Activated CD8-positive, alpha-beta memory T cell treated with anti-CD3 and anti-CD28 coated beads for 36 hours (primary cell): Measurements from ENCODE around the gene DOCK6. TPM values are rescaled to one million over a fixed set of nuclear protein-coding genes. Genes with fewer than 3 reads are reported as not detected.
"Not testable (repeated sequence)": the region's sequence is repeated elsewhere in the genome, so short reads cannot be mapped to it uniquely, and the experiment has no call there.

Experiments used
- CTCF ChIA-PET: fragments of 350-600 bp; sonication (Branson Sonifier 250); formaldehyde crosslinking; loops from one replicate; lab custom pipeline; 2021; ENCODE audit warnings: antibody characterized with exemption; lab: Charles Lee
- POLR2A ChIA-PET: fragments of 350-600 bp; sonication (Branson Sonifier 250); formaldehyde crosslinking; loops from one replicate; lab custom pipeline; 2021; ENCODE audit warnings: antibody characterized with exemption; lab: Charles Lee
- total RNA-seq, 2 experiments: library from RNA; stranded (reverse); gene quantifications; one replicate each; pipeline ENCODE4 v1.2.3, GENCODE V29; 2021

DOCK6 gene
- total RNA-seq, 2 experiments from 2014 or later: 2.2 to 3.0 TPM

DNA sequence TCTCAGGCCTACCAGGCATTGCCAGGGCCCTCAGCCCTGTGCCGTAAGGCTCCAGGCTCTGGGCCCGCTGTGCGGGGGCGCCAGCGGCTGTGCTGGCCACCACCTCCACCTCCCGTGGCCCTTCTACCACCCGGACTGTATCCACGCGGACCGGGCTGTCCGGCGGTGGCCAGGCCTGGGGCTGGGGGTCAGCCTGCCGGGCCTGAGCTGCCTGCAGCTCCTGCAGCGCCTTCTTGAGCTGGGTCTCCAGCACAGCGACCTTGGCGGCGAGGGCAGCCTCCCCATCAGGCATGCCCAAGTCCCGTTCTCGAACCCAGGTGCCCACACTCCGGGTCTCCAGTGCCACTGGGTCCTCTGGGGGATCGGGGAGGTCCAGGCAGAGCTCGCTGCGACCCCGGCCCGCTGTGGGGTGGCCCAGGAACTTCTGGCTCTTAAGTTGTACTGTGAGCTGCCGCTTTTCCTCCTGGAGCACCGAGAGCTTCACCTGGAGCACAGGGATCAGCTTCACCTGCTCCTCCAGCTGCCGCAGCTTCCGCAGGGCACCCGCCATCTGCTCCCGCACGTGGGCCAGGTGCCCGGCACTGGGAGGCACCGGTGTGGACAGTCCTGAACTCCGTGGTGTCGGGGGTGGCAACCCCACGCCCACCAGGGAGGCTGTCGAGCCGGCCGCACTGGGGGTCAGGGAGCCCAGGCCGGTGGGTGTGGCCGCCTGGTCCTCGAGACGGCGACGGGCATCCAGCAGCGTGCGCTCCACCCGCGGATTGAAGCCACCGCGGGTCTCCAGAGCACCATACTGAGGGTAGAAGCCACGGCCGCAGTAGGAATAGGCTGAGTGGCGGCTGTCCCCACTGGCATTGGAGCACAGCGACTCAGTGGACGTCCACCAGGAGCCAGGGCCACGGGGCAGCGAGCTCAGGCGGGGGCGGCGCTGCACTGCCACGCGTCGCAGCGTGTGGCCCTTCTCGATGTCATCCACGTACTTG, 69.1 kb downstream of the DOCK6 start:
- ChIA-PET POLR2A (no interaction called here), CTCF (interaction anchor here (0.7 kb wide), 1 partner anchor 57 kb away, joined by 3 read pairs; no protein-coding TSS in a partner anchor)

DNA sequence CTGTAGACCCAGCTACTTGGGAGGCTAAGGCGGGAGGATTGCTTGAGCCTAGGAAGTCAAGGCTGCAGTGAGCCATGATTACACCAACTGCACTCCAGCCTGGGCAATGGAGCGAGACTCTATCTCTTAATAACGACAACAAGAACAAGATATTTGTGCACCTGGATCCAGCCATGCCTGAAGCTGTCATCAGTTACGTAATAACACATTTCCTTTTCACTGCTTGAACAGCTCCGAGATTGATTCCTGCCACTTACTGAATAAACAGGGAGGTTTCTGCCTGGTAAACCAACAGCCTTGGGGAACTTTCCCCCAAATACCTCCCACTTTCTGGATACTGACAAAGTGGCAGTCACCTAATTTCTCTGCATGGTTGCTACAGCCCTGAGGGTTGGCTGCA, 70.4 kb downstream of the DOCK6 start:
- ChIA-PET POLR2A (no interaction called here), CTCF (interaction anchor here (0.9 to 1.4 kb wide), 2 partner anchors 10 to 290 kb away, joined by 3 read pairs; no protein-coding TSS in a partner anchor)

DNA sequence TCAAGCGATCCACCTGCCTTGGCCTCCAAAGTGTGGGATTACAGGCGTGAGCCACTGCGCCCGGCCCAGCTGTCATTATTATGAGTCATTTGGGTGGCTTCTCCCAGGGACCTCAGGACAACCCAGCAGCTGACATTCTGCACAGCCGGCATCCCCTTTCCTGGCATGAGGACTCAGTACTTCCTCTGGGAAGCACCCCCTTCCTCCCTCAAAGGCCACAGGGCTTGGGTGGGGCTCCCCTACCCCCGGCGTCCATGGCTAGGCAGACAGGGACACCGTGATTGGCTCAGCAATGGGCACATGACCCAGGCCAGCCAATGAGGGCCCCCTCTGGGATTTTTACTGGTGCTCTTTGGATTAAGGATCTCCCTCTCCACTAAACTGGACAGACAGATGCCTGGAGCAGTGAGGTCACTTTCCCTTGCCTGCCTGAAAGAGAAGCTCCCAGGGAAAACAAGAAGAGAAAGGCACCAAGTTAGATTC, 71.0 kb downstream of the DOCK6 start:
- ChIA-PET POLR2A (interaction anchor here (0.6 kb wide), 1 partner anchor 16 kb away, joined by 6 read pairs; no protein-coding TSS in a partner anchor), CTCF (interaction anchor here (0.9 to 1.4 kb wide), 2 partner anchors 11 to 291 kb away, joined by 3 read pairs; no protein-coding TSS in a partner anchor)

DNA sequence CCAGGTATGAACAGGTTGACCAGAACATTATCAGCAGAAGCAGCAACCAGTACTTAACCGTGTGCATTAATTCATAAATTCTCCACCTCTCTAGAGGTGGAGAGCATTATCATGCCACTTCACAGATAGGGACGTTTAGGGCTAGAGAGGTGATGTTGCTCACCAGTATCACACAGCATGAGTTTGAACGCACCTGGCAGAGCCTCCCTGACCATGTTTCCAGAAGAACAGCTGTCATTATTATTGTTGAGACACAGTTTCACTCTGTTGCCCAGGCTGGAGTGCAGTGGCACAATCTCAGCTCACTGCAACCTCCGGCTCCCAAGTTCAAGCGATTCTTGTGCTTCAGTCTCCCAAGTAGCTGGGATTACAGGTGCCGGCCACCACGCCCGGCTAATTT, 71.8 kb downstream of the DOCK6 start:
- ChIA-PET POLR2A (interaction anchor here (0.6 kb wide), 1 partner anchor 17 kb away, joined by 6 read pairs; no protein-coding TSS in a partner anchor), CTCF (interaction anchor here (1.0 to 1.4 kb wide), 2 partner anchors 13 to 292 kb away, joined by 3 read pairs; no protein-coding TSS in a partner anchor)

DNA sequence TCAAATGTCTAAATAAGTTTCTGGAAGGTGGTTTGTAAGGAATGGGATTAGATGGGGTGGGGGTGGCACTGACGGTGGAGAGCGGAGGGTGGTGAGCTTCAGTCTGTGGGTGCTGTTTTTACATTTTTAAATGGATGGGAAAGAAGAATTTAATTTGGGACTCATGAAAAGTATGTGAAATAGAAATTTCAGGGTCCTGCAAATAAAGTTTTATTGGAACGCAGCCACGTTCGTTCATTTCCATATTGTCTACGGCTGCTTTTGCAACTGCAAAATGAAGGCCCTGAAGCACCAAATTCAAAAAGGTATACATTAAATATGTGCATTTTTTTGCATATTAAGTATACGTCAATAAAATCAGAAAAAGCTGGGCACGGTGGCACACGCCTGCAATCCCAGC, 74.9 kb downstream of the DOCK6 start:
- ChIA-PET CTCF (interaction anchor here (0.6 kb wide), 1 partner anchor 26 kb away, joined by 3 read pairs; no protein-coding TSS in a partner anchor), POLR2A (no interaction called here)

DNA sequence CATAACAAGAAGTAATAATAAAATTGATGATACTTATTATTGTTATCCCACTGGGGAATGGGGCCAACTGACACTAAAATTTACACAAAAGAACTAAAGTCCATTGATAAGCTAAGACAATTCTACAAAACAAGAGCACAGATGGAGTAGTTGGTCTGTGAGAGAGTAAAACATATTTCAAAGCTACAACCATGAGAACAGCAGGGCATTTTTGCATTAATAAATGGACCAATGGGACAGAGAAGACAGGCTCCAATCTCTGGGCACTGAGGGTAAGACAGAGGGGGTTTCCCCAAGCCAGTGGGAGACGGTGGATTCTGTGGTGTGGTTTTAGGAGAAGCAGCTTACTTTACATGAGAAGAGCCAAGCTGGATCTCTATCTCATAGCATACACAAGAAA, 79.3 kb downstream of the DOCK6 start:
- CTCF ChIA-PET: no interaction called here
- POLR2A ChIA-PET: no interaction called here

DNA sequence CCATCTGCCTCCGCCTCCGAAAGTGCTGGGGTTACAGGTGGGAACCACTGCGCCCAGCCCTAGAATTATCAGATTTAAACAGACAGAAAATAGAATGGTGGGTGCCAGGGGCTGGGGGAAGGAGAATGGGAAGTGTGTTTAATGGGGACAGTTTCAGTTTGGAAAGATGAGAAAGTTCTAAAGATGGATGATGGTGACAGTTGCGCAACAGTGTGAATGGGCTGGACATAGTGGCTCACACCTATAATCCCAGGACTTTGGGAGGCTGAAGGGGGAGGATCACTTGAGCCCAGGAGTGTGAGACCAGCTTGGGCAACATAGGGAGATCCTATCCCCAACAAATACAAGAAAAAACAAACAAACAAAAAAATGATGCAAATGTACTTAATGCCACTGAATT, 80.8 kb downstream of the DOCK6 start:
- CTCF ChIA-PET: no interaction called here
- POLR2A ChIA-PET: no interaction called here

DNA sequence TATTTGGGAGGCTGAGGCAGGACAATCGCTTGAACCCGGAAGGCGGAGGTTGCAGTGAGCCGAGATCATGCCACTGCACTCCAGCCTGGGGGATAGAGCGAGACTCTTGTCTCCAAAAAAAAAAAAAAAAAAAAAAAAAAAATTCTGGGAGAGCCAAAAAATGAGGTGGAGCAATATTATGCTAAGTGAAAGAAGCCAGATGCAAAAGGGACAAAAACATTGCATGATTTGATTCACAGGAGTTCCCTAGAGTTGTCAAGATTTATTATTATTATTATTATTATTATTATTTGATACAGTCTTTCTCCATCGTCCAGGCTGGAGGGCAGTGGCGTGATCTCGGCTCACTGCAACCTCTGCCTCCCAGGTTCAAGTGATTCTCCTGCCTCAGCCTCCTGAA, 81.3 kb downstream of the DOCK6 start:
- POLR2A ChIA-PET, CTCF ChIA-PET: not testable (repeated sequence)

DNA sequence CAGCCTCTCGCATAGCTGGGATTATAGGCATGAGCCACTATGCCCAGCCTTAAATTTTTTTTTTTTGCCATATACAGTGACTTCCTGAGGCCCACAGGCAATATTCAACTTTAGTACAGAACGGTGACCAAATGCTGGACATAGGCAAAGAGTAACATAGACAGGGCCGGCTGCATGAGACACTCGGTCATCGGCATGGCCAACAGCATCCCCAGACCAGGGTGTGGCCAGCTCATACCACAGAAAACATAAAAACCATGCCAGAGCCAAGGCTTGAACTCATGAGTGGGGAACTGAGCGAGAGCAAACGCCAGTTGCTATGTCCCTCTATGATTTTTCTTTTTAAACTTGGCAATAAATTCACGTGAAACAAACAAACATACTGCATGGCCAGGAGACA, 82.0 kb downstream of the DOCK6 start:
- ChIA-PET POLR2A (no interaction called here), CTCF (no interaction called here)

DNA sequence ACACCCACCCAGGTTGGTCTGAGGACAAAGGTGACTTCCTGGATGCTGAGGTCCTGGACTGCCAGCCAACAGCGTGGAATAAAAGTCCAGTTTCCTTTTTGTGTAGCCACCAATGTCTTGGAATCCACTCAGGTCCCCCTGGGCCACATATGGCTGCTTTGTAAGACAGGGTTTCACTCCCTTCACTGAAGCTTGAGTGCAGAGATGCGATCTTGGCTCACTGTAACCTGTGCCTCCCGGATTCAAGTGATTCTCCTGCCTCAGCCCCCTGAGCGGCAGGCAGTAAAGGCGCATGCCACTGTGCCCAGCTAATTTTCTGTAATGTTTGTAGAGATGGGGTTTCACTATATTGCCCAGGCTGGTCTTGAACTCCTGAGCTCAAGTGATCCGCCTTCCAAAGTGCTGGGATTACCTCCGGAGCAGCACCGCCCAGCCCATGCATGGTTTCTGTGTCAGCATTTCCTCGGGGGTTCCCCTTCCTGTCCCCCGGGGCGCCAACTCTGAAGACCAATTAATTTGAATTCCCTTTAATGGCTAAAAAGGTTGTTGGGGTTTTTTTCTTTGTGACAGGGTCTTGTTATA, 82.5 kb downstream of the DOCK6 start:
- CTCF ChIA-PET: no interaction called here
- POLR2A ChIA-PET: no interaction called here

DNA sequence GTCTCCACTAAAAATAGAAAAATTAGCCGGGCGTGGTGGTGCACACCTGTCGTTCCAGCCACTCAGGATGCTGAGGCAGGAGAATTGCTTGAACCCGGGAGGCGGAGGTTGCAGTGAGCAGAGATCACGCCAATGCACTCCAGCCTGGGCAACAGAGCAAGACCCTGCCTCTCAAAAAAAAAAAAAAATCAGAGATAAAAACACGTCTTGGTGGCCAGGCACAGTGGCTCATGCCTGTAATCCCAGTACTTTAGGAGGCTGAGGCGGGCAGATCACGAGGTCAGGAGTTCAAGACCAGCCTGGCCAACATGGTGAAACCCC, 83.2 kb downstream of the DOCK6 start:
- CTCF ChIA-PET, POLR2A ChIA-PET: not testable (repeated sequence)

DNA sequence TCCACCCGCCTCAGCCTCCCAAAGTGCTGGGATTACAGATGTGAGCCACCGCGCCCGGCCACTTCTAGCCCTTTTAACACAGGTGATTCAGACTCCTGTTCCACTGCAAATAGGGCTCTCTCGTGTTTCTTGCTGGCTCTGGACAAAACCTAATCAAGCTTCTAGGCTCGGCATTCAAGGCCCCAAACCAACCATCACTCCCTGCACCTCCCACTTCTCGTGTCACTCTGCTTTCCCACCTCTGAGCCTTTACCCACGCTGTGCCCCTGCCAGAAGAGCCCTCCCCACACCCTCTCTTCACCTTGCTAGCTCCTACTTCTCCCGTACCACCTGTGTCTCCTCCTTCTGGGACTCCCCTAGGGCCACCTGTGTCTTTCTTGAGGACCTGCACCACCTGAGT, 84.7 kb downstream of the DOCK6 start:
- POLR2A ChIA-PET: no interaction called here
- CTCF ChIA-PET: interaction anchor here (0.9 kb wide), 1 partner anchor 40 kb away, joined by 3 read pairs; no protein-coding TSS in a partner anchor

DNA sequence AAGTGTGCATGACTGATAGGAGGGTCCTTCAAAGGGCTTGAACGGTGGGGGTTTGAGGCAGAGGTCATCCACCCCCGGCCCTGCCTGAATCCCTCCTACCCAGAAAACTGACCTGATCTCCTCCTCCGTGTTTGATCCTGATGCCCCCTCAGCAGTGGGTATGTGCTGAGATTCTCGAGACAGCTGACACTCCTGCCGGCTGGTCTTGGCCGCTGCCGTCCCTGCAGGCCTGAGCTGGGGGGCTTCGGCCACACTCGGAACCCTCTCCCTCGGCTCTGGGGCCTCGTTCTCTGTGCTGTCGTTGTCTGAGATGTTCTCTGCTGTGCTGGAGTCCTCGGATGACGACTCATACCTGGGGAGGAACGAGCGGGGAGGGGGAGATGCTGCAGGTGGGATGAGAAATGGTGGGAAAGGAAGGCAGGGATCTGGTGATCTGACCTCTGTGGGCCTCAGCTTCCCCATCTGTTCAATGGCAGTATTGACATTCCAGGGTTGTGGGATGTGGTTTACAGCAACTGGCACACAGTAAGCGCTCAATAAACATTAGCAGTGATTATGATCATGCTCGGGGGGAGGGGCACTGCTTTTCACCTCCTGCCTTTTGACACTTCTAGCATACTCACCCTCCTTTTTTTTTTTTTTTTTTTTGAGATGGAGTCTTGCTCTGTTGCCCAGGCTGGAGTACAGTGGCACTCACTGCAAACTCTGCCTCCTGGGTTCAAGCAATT, 85.7 kb downstream of the DOCK6 start:
- ChIA-PET POLR2A (no interaction called here), CTCF (no interaction called here)

DNA sequence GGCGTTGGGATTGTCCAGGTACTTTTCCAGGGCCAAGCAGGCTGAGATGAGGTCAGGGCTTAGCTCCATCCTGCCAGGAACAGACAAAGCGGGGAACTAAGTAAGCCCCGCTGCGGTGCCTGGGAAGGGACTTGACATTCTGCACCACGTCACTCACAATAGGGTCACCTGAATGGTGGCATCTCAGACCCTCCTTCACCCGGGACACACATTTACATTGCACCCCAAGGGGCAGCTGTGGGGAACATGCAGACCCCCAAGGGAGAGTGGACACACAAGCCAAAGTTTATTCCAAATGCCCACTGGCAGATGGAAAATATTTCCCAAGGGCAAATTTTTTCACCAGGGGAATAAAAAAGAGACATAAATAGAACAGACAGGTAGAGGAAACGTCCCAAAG, 86.4 kb downstream of the DOCK6 start:
- ChIA-PET CTCF (no interaction called here), POLR2A (no interaction called here)

DNA sequence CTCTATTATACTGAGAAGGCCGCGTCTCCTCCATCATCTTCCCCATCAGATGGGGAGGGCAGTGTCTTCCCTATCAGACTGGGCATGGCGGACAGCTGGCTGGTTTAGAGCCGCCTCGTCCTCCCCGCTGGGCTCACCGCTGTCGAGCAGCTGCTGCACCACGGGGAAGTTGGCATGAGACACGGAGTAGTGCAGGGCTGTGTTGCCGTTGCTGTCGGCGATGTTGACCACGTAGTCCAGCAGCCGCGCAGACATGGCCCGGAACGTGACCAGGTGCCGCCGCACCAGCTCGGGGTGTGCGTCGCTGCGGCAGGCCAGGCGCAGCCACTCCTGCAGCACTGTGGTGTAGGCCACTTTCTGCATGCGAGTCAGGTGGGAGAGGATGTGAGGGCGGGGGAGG, 88.0 kb downstream of the DOCK6 start:
- POLR2A ChIA-PET: no interaction called here
- CTCF ChIA-PET: no interaction called here

DNA sequence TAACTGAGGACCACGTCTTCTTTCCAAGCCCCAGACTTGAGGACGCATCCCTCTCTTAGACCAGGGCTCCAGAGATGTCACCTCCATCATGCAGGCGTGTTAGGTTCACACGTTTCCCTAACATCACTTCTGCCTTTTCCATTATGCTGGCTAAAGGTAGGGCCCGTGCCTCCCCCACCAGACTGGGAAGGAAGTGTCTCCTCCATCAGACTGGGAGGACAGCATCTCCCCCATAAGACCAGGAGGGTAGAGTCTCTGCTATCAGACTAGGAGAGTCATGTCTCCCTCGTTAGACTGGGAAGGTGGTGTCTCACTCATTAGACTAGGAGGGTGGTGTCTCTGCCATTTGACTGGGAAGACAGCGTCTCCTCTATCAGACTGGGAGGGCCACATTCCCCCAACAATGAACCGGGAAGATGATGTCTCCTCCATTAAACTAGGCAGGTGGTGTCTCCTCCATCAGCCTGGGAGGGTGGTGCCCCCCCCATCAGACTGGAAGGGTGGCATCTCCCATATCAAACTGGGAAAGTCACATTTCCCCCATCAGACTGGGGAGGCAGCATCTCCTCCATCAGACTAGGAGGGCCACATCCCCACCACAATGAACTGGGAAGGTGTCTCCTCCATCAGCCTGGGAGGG, 88.7 kb downstream of the DOCK6 start:
- ChIA-PET POLR2A (no interaction called here), CTCF (no interaction called here)

DNA sequence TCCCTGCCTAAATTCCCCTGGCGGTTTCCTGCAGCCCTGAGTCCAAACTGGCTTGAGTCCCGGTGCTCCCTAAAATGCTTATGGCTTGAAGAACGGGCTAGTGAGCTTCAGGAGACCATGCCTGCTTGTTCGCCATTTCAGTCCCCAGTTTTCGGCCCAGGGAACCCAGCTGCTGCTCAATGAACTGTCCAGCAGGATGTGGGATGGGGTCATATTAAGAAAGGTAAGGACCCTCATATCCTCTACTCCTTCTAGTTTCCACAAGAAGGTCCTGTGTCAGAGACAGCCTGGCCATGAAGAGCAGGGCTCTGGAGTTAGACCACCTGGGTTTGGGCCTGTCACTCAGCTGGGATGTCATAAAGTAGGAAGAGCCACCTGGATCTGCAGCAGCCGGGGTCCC, 89.7 kb downstream of the DOCK6 start:
- POLR2A ChIA-PET: no interaction called here

DNA sequence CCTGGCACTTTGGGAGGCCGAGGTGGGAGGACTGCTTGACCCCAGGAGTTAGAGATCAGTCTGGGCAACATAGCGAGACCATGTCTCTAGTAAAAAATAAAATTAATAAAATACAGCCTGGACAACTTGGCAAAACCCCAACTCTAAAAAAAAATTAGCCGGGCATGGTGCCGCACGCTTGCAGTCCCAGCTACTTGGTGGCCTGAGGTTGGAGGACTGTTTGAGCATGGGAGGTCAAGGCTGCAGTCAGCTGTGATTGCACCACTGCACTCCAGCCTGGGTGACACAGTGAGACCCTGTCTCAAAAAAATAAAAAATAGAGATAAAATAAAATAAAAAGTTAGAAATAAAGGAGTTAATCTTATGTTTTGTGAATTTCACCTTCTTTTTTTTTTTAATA, 91.2 kb downstream of the DOCK6 start:
- ChIA-PET CTCF (no interaction called here), POLR2A (no interaction called here)

More for the DNA sequence above, 89.7 kb downstream of the DOCK6 start:
- CTCF ChIA-PET: no interaction called here
